DMS53 (cell line): ENCODE measurements around the gene TFPI2.

Experiments used
- DNase-seq: peaks from one replicate; lab custom pipeline; 2025; lab: John Stamatoyannopoulos, UW

The TFPI2 gene

DNA sequence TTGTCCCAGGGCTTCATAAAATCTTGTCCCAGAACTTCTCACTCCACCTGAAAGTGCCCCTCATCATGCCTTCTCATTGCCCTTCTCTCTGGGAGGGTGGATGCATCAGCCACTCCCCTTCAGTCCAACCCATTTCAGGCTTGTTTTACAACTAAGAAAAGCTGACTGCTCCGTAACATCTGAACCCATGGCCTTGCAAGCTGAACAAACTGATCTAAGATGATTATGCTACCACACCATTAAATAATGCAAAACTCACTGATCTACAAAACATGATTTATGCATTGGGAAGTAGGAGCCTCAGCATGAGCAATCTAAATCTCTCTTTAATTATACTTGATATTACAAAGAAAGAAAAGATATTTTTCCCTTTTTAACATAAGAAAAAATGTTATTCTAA lies 34.8 kb downstream of the TFPI2 start:
- DNase-seq: no peak

- DNase-seq: no peak
Observed at GRCh38 chr7:93854480-93854879, 36.1 kb downstream of the TFPI2 start.

DNA sequence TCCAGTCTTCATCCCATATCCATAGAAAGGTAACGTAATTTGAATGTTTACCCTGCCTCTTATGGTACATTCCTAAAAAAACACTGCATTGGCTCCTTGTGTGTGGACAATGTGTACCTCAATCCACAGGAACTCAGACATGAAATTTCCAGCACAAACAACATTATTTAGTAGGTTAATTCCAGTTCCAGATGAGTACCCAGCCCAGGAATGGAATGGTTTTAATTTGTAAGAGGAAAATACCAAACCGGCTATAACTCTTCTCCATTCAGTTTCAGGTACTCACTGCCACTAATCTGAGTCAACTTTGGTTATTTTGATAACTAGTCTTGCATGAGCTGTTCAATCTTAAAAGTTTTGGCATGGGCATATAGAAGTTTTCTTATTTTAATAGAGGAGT lies 39.0 kb downstream of the TFPI2 start:
- DNase-seq: no peak

GRCh38 chr7:93843260-93843659 lies 47.3 kb downstream of the TFPI2 start:
- DNase-seq: no peak

- DNase-seq: no peak
Observed at GRCh38 chr7:93838966-93839365, 51.6 kb downstream of the TFPI2 start.

DNA sequence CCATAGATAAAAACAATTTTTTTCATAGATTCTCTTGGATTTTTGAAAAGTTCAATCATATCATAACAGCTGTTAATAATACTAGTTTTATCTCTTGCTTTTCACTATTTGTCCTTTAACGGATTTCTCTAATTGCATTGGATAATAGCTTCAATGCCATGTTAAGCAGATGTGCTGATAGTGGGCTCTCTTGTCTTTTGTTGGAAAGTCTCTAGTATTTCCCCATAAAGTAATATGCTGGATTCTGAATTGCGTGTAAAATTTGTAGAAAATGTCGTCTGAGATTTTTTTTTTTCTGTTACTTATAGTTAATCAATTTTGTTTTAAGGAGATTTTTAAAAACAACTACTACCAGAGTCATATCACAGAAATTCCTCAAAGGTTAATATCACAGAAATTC lies 53.3 kb downstream of the TFPI2 start:
- DNase-seq: no peak

DNA sequence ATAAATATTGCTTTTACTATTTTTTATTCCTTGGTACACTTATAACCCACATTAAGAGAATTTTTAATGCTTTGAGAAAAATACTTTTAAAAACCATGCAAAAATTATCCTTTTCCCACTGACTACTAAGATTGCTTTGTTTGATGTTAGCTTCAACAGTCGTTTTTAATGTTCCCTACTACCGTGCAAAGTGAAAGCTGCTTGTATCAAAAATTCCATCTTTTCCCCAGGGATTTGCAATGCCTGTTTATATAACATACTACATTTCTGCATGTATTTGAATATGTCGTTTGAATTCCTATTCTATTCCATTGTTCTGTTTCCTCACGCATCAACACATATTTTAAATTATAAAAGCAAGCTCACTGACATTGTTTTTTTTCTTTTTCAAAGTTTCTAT lies 54.4 kb downstream of the TFPI2 start:
- DNase-seq: no peak

GRCh38 chr7:93835702-93836101 lies 54.9 kb downstream of the TFPI2 start:
- no peak for DNase-seq
